ENCODE results near the gene PHRF1.
"Not testable (repeated sequence)": the region's sequence is repeated elsewhere in the genome, so short reads cannot be mapped to it uniquely, and the experiment has no call there.

PHRF1 gene

GRCh38 chr11:629237-629583 lies 52.9 kb downstream of the PHRF1 start:
- DNase-seq (ENCODE audit: low spot score): no peak

- no peak for DNase-seq (ENCODE audit: low spot score)
Observed at GRCh38 chr11:630871-631270, 54.6 kb downstream of the PHRF1 start.

DNA sequence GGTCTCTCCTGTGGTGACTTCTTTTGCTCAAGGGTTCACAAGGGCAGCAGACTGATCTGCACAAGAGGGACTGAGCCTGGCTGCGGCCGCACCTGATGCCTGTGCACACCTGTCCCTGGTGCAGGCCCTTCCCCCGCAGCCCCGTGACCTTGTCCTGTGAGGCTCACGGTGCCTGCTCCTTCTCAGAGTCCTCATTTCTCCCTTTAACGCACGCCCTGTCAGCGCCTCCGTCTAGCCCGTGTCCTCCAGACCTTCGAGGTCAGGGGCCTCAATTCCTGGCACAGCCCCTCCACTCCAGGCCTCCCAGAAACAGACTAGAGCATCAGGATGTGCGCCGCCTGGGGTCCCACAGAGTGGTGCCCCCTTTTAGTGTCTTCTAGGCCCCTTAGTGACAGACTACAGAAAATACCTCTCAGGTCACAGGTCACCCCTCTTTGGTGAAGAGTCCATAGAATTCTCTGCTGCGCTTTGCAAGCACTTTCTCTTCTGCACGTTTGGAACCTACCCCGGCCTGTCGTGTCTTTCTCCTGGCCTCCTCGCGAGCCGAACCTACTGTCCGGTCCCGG lies 59.8 kb downstream of the PHRF1 start:
- no peak for DNase-seq (ENCODE audit: low spot score)

GRCh38 chr11:636511-637332 lies 60.5 kb downstream of the PHRF1 start, which contains the start of gene DRD4:
Gene DRD4, plus strand, starts transcription at chr11:637269. Its CDS starts 36 bp downstream, at chr11:637305.
- DNase-seq (ENCODE audit: low spot score): no peak

DNA sequence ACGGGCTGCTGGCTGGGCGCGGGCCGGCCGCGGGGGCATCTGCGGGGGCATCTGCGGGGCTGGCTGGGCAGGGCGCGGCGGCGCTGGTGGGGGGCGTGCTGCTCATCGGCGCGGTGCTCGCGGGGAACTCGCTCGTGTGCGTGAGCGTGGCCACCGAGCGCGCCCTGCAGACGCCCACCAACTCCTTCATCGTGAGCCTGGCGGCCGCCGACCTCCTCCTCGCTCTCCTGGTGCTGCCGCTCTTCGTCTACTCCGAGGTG lies 61.0 kb downstream of the PHRF1 start:
- DNase-seq (ENCODE audit: low spot score): no peak

DNA sequence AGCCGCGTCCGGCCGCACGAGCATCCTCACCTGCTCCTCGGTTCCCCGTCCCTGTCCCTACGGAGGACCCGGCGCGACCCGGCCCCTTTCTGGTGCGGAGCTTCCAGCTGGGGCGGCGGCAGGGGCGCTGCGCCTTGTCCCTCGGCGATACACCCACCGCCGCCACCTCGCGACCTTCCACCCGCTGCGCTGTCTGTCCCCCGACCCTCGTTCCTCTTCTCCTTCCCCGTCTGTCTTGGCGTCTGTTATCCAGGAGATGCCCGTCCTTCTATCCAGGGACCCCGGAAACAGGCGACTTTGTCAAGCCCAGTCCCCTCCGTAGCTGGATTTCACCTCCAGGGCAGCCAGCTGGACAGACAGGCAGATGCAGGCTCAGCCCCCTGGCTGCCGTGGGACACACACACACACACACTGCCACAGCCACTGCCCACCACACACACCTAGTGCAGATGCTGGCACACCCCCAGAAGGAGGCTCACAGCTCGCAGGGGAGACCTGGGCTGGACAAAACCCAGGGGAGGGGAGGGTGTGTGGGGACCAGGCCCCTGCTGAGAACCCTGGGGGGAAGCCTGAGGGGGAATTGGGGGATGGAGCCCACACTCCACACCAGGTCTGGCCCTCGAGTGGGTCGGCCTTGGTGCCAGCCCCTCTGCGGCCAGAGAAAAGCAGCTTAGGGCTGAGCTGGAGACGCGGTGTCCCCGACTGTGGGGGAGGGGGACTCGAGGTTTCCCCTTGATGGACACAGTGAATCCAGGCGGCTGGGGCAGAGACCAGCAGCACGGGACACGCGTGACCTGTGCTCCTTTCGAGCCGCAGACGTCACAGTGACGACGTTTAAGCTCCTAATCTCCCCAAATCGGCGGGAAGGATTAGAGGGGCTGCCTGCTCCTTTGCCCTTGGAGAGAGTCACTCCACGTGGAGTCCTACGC lies 61.6 kb downstream of the PHRF1 start:
- no peak for DNase-seq (ENCODE audit: low spot score)

DNA sequence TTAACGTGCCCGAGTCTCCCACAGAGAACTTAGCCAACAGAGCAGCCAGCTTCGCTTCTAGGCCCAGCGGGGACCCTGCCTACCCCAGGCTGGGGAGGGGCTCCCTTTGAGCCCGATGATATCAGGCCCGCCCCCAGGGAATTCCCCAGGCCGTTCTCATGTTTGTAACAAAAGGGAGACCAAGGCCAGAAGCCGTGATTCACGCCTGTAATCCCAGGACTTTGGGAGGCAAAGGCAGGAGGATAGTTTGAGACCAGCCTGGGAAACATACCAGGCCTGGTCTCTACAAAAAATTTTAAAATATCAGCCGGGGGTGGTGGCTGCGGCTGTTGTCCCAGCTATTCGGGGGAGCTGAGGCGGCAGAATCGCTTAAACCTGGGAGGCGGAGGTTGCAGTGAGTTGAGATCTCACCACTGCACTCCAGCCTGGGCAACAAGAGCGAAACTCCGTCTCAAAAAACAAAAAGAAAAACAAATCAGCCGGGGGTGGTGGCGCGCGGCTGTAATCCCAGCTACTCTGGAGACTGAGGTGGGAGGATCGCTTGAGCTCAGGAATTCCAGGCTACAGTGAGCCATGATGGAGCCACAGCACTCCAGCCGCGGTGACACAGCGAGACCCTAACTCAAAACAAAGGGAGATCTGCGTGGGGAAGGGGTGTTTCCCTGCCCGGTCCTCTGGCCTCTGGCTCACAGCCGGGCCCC lies 62.5 kb downstream of the PHRF1 start:
- DNase-seq (ENCODE audit: low spot score): no peak

DNA sequence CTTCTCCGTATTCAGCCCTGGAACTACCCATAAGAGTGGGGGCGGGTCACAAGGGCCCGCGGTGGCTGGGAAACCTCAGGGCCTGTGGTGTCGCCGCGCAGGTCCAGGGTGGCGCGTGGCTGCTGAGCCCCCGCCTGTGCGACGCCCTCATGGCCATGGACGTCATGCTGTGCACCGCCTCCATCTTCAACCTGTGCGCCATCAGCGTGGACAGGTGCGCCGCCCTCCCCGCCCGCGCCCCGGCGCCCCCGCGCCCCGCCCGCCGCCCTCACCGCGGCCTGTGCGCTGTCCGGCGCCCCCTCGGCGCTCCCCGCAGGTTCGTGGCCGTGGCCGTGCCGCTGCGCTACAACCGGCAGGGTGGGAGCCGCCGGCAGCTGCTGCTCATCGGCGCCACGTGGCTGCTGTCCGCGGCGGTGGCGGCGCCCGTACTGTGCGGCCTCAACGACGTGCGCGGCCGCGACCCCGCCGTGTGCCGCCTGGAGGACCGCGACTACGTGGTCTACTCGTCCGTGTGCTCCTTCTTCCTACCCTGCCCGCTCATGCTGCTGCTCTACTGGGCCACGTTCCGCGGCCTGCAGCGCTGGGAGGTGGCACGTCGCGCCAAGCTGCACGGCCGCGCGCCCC lies 63.2 kb downstream of the PHRF1 start:
- DNase-seq (ENCODE audit: low spot score): no peak

DNA sequence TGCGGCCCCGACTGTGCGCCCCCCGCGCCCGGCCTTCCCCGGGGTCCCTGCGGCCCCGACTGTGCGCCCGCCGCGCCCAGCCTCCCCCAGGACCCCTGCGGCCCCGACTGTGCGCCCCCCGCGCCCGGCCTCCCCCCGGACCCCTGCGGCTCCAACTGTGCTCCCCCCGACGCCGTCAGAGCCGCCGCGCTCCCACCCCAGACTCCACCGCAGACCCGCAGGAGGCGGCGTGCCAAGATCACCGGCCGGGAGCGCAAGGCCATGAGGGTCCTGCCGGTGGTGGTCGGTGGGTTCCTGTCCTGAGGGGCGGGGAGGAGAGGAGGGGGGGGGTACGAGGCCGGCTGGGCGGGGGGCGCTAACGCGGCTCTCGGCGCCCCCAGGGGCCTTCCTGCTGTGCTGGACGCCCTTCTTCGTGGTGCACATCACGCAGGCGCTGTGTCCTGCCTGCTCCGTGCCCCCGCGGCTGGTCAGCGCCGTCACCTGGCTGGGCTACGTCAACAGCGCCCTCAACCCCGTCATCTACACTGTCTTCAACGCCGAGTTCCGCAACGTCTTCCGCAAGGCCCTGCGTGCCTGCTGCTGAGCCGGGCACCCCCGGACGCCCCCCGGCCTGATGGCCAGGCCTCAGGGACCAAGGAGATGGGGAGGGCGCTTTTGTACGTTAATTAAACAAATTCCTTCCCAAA lies 63.9 kb downstream of the PHRF1 start:
- no peak for DNase-seq (ENCODE audit: low spot score)

DNA sequence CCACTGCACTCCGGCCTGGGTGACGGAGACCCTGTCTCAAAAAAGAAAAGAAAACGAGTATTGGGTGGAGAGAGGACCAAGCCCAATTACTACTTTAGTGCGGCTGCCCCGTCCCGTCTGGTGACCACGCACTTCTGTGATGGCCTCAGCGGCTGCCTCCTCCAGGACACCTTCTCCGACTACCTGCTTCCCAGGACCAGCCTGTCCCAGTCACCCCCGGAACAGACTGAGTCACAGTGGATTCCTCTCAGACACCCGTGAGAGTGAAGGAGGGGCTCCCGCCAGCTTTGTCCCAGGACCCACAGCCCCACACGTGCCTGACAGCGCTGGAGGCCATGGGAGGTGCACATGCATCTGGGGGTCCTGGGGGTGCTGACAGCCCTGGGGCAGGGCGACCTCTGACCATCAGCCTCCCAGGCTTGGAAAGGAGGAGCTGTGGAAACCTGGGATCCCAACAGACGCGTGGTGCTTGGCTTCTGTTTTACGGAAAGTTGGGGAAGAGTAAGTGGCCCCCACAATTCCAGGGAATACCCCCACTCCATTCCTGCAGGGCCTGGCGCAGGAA lies 65.6 kb downstream of the PHRF1 start:
- DNase-seq (ENCODE audit: low spot score): no peak

DNA sequence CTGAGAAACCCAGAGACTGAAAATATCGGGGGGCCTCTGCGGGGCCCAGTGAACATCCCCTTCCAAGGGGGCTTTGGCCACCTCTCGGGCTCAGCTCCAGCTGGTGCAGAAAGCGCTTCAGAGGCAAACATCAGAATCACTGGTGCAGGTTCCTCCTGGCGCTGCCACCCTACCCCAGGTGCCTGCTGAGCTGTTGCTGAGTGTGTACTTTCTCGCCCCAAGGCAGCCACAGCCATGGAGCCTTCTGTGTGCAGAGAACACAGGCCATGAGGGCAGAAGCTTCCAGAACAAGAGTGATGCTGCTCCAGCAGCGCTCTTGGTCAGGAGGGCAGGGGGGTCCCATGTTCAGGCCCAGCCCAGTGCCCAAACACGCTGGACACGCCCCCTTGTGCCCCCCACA lies 67.1 kb downstream of the PHRF1 start:
- no peak for DNase-seq (ENCODE audit: low spot score)

DNA sequence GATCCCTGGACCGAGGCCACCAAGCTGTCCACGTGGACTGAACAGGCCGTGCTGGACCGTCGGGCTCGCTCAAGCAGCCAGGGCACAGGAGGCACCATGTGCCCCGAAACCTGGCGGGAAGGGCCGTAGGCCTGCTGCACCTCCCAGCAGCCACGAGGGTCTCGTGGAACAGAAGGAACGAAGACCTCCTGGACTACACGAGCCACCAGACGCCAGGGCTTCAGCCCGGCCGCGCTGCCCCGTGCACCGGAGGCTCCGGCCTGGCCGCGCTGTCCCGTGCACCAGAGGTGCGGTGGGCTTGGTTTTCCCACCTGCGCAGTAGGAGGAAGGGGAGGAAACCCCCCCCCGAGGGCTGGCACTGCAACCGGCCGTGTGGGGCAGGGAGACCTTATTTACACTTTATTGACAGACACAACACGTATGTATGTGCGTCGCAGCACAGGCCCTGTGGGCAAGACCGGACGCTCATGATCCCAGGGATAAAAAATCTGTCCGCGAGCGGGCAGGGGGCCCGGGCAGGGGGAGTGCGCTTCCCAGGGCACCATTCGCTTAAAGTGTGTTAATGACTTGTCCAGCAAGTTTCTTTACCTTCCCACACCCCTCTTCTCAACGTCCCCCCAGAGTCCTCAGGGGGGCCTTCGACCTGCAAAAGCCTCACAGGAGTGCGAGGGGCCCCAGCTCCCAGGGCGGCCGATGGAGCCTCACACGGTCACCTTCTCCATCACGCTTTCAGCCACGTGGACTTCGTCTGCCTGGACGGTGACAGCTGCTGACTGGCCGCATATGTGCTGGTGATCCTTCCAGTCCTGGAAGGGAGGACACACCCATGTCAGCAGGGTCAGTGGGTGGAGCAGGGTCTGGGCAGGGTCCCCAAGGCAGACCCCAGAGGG lies 67.8 kb downstream of the PHRF1 start:
- no peak for DNase-seq (ENCODE audit: low spot score)

GRCh38 chr11:645536-645935 lies 69.3 kb downstream of the PHRF1 start:
- DNase-seq (ENCODE audit: low spot score): no peak

- DNase-seq (ENCODE audit: low spot score): no peak
Observed at GRCh38 chr11:646214-646613, 69.9 kb downstream of the PHRF1 start.

DNA sequence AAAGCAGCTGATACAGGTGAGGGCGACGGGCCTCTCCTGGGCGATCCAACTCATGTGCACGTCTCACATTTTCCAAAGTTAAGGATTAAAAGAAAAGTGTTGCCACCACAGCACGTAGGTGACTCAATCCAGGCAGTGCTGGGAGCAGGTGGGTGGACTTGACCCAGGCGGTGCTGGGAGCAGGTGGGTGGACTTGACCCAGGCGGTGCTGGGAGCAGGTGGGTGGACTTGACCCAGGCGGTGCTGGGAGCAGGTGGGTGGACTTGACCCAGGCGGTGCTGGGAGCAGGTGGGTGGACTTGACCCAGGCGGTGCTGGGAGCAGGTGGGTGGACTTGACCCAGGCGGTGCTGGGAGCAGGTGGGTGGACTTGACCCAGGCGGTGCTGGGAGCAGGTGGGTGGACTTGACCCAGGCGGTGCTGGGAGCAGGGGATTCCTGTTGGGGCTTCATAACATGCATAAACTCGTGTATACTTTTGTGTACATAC lies 71.4 kb downstream of the PHRF1 start:
- DNase-seq (ENCODE audit: low spot score): not testable (repeated sequence)

DNA sequence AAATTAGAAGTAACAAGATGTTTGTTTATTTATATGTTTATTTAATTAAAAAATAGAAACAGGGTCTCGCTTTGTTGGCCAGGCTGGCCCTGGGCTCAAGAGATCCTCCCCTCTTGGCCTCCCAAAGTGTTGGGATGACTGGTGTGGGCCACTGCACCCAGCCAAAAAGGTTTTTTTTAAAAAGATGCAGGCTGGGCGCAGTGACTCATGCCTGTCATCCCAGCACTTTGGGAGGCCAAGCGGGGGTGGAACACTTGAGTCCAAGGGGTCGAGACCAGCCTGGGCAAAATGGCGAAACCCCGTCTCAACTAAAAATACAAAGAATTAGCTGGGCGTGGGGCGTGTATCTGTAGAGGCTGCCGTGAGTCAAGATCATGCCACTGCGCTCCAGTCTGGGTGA lies 74.2 kb downstream of the PHRF1 start:
- DNase-seq (ENCODE audit: low spot score): no peak

GRCh38 chr11:653136-653535 lies 76.9 kb downstream of the PHRF1 start:
- not testable (repeated sequence) for DNase-seq (ENCODE audit: low spot score)

DNA sequence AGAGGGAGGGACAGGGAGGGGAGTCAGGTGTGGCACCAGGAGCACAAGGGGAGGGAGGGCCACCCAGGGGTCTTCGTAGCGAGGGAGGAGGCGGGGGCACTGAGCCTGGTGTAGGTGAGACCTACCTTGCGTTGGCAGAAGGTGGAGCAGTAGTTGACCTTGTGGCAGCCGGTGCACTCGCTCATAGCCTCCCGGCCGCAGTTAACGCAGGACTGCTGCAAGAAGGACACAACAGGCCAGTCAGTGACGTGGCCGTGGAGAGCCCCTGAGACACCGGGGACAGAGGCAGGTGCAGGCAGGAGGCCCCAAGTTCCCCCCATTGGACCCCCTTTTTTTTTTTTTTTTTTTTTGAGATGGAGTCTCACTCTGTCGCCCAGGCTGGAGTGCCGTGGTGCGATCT lies 77.6 kb downstream of the PHRF1 start:
- no peak for DNase-seq (ENCODE audit: low spot score)

- DNase-seq (ENCODE audit: low spot score): not testable (repeated sequence)
Observed at GRCh38 chr11:654444-654843, 78.2 kb downstream of the PHRF1 start.
